ENCODE results near the gene TMEFF1. TPM values are rescaled to one million over a fixed set of nuclear protein-coding genes. Genes with fewer than 3 reads are reported as not detected.
"Not testable (repeated sequence)": the region's sequence is repeated elsewhere in the genome, so short reads cannot be mapped to it uniquely, and the experiment has no call there.

The TMEFF1 gene
- total and polyA plus RNA-seq, 2 experiments from 2014 or later = 0.34 to 0.43 TPM

DNA sequence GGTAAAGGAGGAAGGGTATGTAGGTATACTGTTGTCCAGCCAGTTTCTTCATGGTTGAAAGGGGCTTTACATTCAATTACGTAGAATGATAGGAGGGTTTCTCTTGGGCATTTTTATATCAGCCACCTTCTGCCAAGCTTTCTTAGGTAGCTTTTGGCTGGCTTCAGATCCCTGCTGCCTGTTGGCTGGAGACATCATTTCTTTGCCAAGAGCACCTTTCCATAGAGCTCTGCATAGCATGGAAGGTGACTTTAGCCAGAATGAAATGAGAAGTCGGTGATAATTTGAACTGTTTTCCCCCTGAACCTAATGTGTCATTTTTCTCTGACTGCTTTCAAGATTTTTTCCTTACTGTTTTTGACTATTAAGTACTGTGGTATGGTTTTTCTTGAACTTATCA is 26.9 kb downstream of the TMEFF1 start:
- in situ Hi-C loops (cut with MboI) = no loop called here

DNA sequence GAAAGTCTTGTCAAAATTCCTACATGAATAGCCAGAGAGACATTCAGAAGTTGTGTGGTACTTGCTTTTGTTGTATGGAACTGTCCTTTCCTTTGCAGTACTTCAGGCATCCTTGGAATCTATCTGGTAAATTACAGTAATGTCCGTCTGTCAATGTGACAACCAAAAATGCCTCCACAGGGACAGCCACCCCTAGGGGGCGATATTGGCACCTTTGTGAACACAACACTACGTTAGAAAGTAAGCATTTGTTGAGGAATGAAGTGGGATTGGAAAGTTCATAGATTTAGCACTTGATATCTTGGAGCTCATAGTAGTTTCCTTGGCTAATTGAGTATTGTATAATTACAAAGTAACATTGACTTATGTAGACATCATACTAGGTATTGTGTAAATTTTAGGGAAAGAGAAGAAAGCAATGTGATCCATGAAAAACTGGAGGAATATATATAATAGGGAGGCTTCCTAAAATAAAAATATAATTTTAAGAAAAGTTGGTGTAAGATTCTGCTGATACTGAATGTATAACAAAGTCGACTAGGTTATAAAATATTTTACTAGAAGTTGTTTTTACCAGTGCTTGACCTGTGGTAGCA is 32.7 kb downstream of the TMEFF1 start:
- Histone ChIP-seq H3K4me3 (no peak overlapping the region), H3K4me2 (ENCODE audit: unreplicated experiment) (no peak overlapping the region), H3K27me3 (replicated peaks; ENCODE audit: insufficient read depth) (no peaks in the 10 kb centered on the region), H3K9me3 (ENCODE audit: low read depth) (no peaks in the 10 kb centered on the region), H3K4me1 (ENCODE audit: insufficient read depth) (peaks cover 2% of the 10 kb centered on the region; the same call in 1 of the 2 replicates), H2AFZ (no peak overlapping the region), H4K20me1 (ENCODE audit: insufficient read depth) (no peaks in the 10 kb centered on the region), H3K27ac (no peak overlapping the region), H3K79me2 (ENCODE audit: insufficient read depth) (peaks cover 3% of the 10 kb centered on the region; the same call in 1 of the 2 replicates), H3K9me2 (ENCODE audit: insufficient read depth) (no peaks in the 10 kb centered on the region), H3F3A (ENCODE audit: insufficient read depth) (no peaks in the 10 kb centered on the region), H3K36me3 (ENCODE audit: low read depth) (no peaks in the 10 kb centered on the region), H3K9ac (no peak overlapping the region)
- in situ Hi-C loops (cut with MboI) = no loop called here
- TF ChIP-seq EZH2phosphoT487 (IDR thresholded peaks at IDR 0.05; ENCODE audit: insufficient read depth, low read depth) = no peak
- TF ChIP-seq EZH2 (IDR thresholded peaks at IDR 0.05; ENCODE audit: insufficient read depth, poor library complexity, severe bottlenecking) = no peak
- peak; percentile 60 for DNase-seq
- WGBS, 2 experiments (ENCODE audit: low coverage in 1 of 2, low lambda C conversion rate in 2 of 2, missing lambda C conversion rate in 2 of 2) = 51 to 61% methylated on average over 4 of the region's 4 CpGs

More for the DNA sequence above, 26.9 kb downstream of the TMEFF1 start:
- no peak for DNase-seq
- H3F3A ChIP-seq (ENCODE audit: insufficient read depth) = no peaks in the 10 kb centered on the region
- H3K4me3 ChIP-seq = no peak overlapping the region
- H3K36me3 ChIP-seq (ENCODE audit: low read depth) = no peaks in the 10 kb centered on the region
- H3K9me3 ChIP-seq (ENCODE audit: low read depth) = no peaks in the 10 kb centered on the region
- H3K4me1 ChIP-seq (ENCODE audit: insufficient read depth) = peaks cover 2% of the 10 kb centered on the region; the same call in 1 of the 2 replicates
- H3K4me2 ChIP-seq (ENCODE audit: unreplicated experiment) = no peak overlapping the region
- TF ChIP-seq EZH2 (IDR thresholded peaks at IDR 0.05; ENCODE audit: insufficient read depth, poor library complexity, severe bottlenecking) (no peak), EZH2phosphoT487 (IDR thresholded peaks at IDR 0.05; ENCODE audit: insufficient read depth, low read depth) (no peak)
- H4K20me1 ChIP-seq (ENCODE audit: insufficient read depth) = no peaks in the 10 kb centered on the region
- H3K9ac ChIP-seq = no peak overlapping the region
- no peaks in the 10 kb centered on the region for H3K27me3 ChIP-seq (replicated peaks; ENCODE audit: insufficient read depth)
- H3K27ac ChIP-seq = no peak overlapping the region
- no peak overlapping the region for H2AFZ ChIP-seq
- WGBS, 2 experiments (ENCODE audit: low coverage in 1 of 2, low lambda C conversion rate in 2 of 2, missing lambda C conversion rate in 2 of 2) = 95 to 100% methylated on average over 2 of the region's 2 CpGs
- no peaks in the 10 kb centered on the region for H3K9me2 ChIP-seq (ENCODE audit: insufficient read depth)
- peaks cover 15% of the 10 kb centered on the region for H3K79me2 ChIP-seq (ENCODE audit: insufficient read depth)

DNA sequence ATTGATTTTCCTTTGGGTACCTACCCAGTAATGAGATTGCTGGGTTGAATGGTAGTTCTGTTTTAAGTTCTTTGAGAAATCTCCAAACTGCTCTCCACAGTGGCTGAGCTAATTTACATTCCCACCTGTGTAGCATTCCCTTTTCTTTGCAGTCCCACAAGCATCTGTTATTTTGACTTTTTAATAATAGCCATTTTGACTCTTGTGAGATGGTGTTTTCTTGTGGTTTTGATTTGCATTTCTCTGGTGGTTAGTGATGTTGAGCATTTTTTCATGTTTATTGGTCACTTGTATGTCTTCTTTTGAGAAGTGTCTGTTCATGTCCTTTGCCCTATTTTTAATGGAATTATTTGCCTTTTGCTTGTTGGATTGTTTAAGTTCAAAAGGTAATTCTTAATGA is 34.4 kb downstream of the TMEFF1 start:
- H3K9ac ChIP-seq; H4K20me1 ChIP-seq (ENCODE audit: insufficient read depth); H3K27ac ChIP-seq; DNase-seq; H3K9me3 ChIP-seq (ENCODE audit: low read depth); H3K4me3 ChIP-seq; H3K36me3 ChIP-seq (ENCODE audit: low read depth); H3K79me2 ChIP-seq (ENCODE audit: insufficient read depth); H3K4me1 ChIP-seq (ENCODE audit: insufficient read depth); in situ Hi-C loops (cut with MboI); H3K4me2 ChIP-seq (ENCODE audit: unreplicated experiment); H3K27me3 ChIP-seq (replicated peaks; ENCODE audit: insufficient read depth); H2AFZ ChIP-seq; H3F3A ChIP-seq (ENCODE audit: insufficient read depth); H3K9me2 ChIP-seq (ENCODE audit: insufficient read depth): not testable (repeated sequence)

DNA sequence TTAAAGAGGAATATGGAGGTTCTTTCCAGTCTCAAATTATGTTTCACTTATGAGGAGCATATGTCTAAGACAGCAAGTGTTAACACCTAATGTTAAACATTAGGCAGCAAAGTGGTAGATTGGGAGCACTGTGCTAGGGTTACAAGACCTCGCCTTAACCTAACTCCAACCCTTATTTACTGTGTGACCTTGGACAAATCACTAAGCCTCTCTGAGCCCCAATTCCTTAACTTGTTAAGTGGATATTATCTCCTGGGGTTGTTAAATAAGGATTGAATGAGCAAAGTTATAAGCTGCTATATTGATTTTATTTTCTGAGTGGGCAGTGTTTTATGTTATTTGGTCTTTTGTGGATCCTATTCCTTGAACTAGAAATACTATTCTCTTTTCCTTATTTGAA is 38.3 kb downstream of the TMEFF1 start:
- Histone ChIP-seq H3K27me3 (replicated peaks; ENCODE audit: insufficient read depth) (no peaks in the 10 kb centered on the region), H3K9me2 (ENCODE audit: insufficient read depth) (no peaks in the 10 kb centered on the region), H3K4me1 (ENCODE audit: insufficient read depth) (no peaks in the 10 kb centered on the region), H3K4me3 (no peak overlapping the region), H3K79me2 (ENCODE audit: insufficient read depth) (no peaks in the 10 kb centered on the region; the same call in 1 of the 2 replicates), H3K36me3 (ENCODE audit: low read depth) (no peaks in the 10 kb centered on the region), H2AFZ (no peak overlapping the region), H3F3A (ENCODE audit: insufficient read depth) (no peaks in the 10 kb centered on the region), H3K27ac (no peak overlapping the region), H3K4me2 (ENCODE audit: unreplicated experiment) (no peak overlapping the region), H4K20me1 (ENCODE audit: insufficient read depth) (no peaks in the 10 kb centered on the region), H3K9ac (no peak overlapping the region), H3K9me3 (ENCODE audit: low read depth) (no peaks in the 10 kb centered on the region)
- 92 to 100% methylated on average over 1 of the region's 1 CpG for WGBS, 2 experiments (ENCODE audit: low coverage in 1 of 2, low lambda C conversion rate in 2 of 2, missing lambda C conversion rate in 2 of 2)
- no peak for DNase-seq
- in situ Hi-C loops (cut with MboI) = no loop called here
- no peak for TF ChIP-seq EZH2phosphoT487 (IDR thresholded peaks at IDR 0.05; ENCODE audit: insufficient read depth, low read depth)
- TF ChIP-seq EZH2 (IDR thresholded peaks at IDR 0.05; ENCODE audit: insufficient read depth, poor library complexity, severe bottlenecking) = no peak

Data from GM23248 (cell line).